ENCODE measurements around the gene SMIM5. TPM values are rescaled to one million over a fixed set of nuclear protein-coding genes. Genes with fewer than 3 reads are reported as not detected.
A peak's percentile ranks its signal among the peaks of the same experiment; 100 is the strongest.

Gene SMIM5
- total and polyA plus RNA-seq, 3 experiments from 2014 or later = 0.13 to 0.20 TPM; not detected in 1

GRCh38 chr17:75595920-75596313, 37.3 kb upstream of the SMIM5 start:
- no peaks in the 10 kb centered on the region for H3K36me3 Mint-ChIP-seq
- no peak overlapping the region for H3K4me3 ChIP-seq (ENCODE audit: low read length)
- no peak overlapping the region for H3K4me3 Mint-ChIP-seq
- H3K4me1 ChIP-seq (ENCODE audit: insufficient read depth, low read length) = no peaks in the 10 kb centered on the region
- no peak for DNase-seq
- no peak overlapping the region for H3K27ac Mint-ChIP-seq
- H3K27me3 Mint-ChIP-seq = no peaks in the 10 kb centered on the region
- peaks cover 0 to 3% (median 2%) of the 10 kb centered on the region in 3 donors for H3K4me1 Mint-ChIP-seq
- H3K9me3 Mint-ChIP-seq = no peaks in the 10 kb centered on the region
- H3K36me3 ChIP-seq (ENCODE audit: insufficient read depth, low read length) = no peaks in the 10 kb centered on the region
- H3K9me3 ChIP-seq (ENCODE audit: low read length) = no peaks in the 10 kb centered on the region
- CTCF ChIA-PET = interaction anchor here (3.4 kb wide), 1 partner anchor 37 kb away, joined by 7 read pairs; the partner anchor contains the start of gene SMIM5
- H3K27ac ChIP-seq (ENCODE audit: low read depth, low read length) = no peak overlapping the region
- POLR2A ChIA-PET = no interaction called here
- H3K27me3 ChIP-seq (ENCODE audit: insufficient read depth, low read length, poor library complexity, severe bottlenecking) = no peaks in the 10 kb centered on the region

GRCh38 chr17:75596320-75597087, 36.7 kb upstream of the SMIM5 start:
- Histone ChIP-seq H3K9me3 (ENCODE audit: low read length) (no peaks in the 10 kb centered on the region), H3K27me3 (ENCODE audit: insufficient read depth, low read length, poor library complexity, severe bottlenecking) (no peaks in the 10 kb centered on the region), H3K4me1 (ENCODE audit: insufficient read depth, low read length) (no peaks in the 10 kb centered on the region), H3K4me3 (ENCODE audit: low read length) (no peak overlapping the region), H3K27ac (ENCODE audit: low read depth, low read length) (no peak overlapping the region), H3K36me3 (ENCODE audit: insufficient read depth, low read length) (no peaks in the 10 kb centered on the region)
- Mint-ChIP-seq H3K4me1 (no peaks in the 10 kb centered on the region), H3K36me3 (no peaks in the 10 kb centered on the region), H3K4me3 (no peak overlapping the region), H3K9me3 (no peaks in the 10 kb centered on the region), H3K27ac (no peak overlapping the region), H3K27me3 (no peaks in the 10 kb centered on the region)
- ChIA-PET POLR2A (no interaction called here), CTCF (no interaction called here)
- DNase-seq = no peak

GRCh38 chr17:75601057-75601987, 31.9 kb upstream of the SMIM5 start:
- POLR2A ChIA-PET = no interaction called here
- CTCF ChIA-PET = interaction anchor here (1.0 to 1.8 kb wide), 5 partner anchors 29 to 85 kb away, joined by 3 to 5 read pairs (median 3); partner anchors contain the start of gene TSEN54

GRCh38 chr17:75602644-75603043, 30.6 kb upstream of the SMIM5 start:
- H3K4me3 Mint-ChIP-seq = no peak overlapping the region
- Histone ChIP-seq H3K4me1 (ENCODE audit: insufficient read depth, low read length) (no peaks in the 10 kb centered on the region), H3K27ac (ENCODE audit: low read depth, low read length) (no peak overlapping the region), H3K9me3 (ENCODE audit: low read length) (no peaks in the 10 kb centered on the region), H3K36me3 (ENCODE audit: insufficient read depth, low read length) (no peaks in the 10 kb centered on the region), H3K27me3 (ENCODE audit: insufficient read depth, low read length, poor library complexity, severe bottlenecking) (no peaks in the 10 kb centered on the region), H3K4me3 (ENCODE audit: low read length) (no peak overlapping the region)
- H3K36me3 Mint-ChIP-seq = no peaks in the 10 kb centered on the region
- no peaks in the 10 kb centered on the region for H3K9me3 Mint-ChIP-seq
- ChIA-PET POLR2A (no interaction called here), CTCF (interaction anchor here (1.2 to 1.7 kb wide), 3 partner anchors 30 to 147 kb away, joined by 3 read pairs; no protein-coding TSS in a partner anchor)
- peaks cover 0 to 2% of the 10 kb centered on the region in 2 donors for H3K27me3 Mint-ChIP-seq
- H3K27ac Mint-ChIP-seq = peak overlapping the region in 1 of 8 donors; percentile 54
- no peaks in the 10 kb centered on the region for H3K4me1 Mint-ChIP-seq
- DNase-seq = no peak

More at GRCh38 chr17:75601057-75601987, 31.9 kb upstream of the SMIM5 start:
- Histone ChIP-seq H3K4me1 (ENCODE audit: insufficient read depth, low read length) (no peaks in the 10 kb centered on the region), H3K9me3 (ENCODE audit: low read length) (no peaks in the 10 kb centered on the region), H3K27me3 (ENCODE audit: insufficient read depth, low read length, poor library complexity, severe bottlenecking) (no peaks in the 10 kb centered on the region), H3K4me3 (ENCODE audit: low read length) (no peak overlapping the region), H3K36me3 (ENCODE audit: insufficient read depth, low read length) (no peaks in the 10 kb centered on the region), H3K27ac (ENCODE audit: low read depth, low read length) (no peak overlapping the region)
- peaks cover 0 to 2% of the 10 kb centered on the region in 2 donors for H3K27me3 Mint-ChIP-seq
- H3K4me1 Mint-ChIP-seq = no peaks in the 10 kb centered on the region
- H3K27ac Mint-ChIP-seq = peak overlapping the region in 1 of 8 donors; percentile 60
- H3K36me3 Mint-ChIP-seq = no peaks in the 10 kb centered on the region
- H3K9me3 Mint-ChIP-seq = no peaks in the 10 kb centered on the region
- peak; percentile 35 to 71 (median 49) for DNase-seq
- no peak overlapping the region for H3K4me3 Mint-ChIP-seq

- H3K4me3 Mint-ChIP-seq = no peak overlapping the region
These were observed 30.1 kb upstream of the SMIM5 start for GRCh38 chr17:75603123-75603522.

GRCh38 chr17:75604034-75604695, 29.1 kb upstream of the SMIM5 start:
- Mint-ChIP-seq H3K36me3 (no peaks in the 10 kb centered on the region), H3K4me3 (no peak overlapping the region), H3K27me3 (peaks cover 0 to 2% of the 10 kb centered on the region in 2 donors), H3K27ac (peak overlapping the region in 3 of 8 donors; percentile 47 to 76 (median 64)), H3K4me1 (no peaks in the 10 kb centered on the region), H3K9me3 (no peaks in the 10 kb centered on the region)
- ChIA-PET POLR2A (no interaction called here), CTCF (interaction anchor here (1.2 kb wide), 1 partner anchor 144 kb away, joined by 3 read pairs; no protein-coding TSS in a partner anchor)
- no peak overlapping the region for H3K4me3 ChIP-seq (ENCODE audit: low read length)
- DNase-seq = peak in 1 of 5 donors; percentile 33
- no peaks in the 10 kb centered on the region for H3K27me3 ChIP-seq (ENCODE audit: insufficient read depth, low read length, poor library complexity, severe bottlenecking)
- no peaks in the 10 kb centered on the region for H3K4me1 ChIP-seq (ENCODE audit: insufficient read depth, low read length)
- no peaks in the 10 kb centered on the region for H3K36me3 ChIP-seq (ENCODE audit: insufficient read depth, low read length)
- H3K27ac ChIP-seq (ENCODE audit: low read depth, low read length) = no peak overlapping the region
- H3K9me3 ChIP-seq (ENCODE audit: low read length) = no peaks in the 10 kb centered on the region

More at GRCh38 chr17:75603123-75603522, 30.1 kb upstream of the SMIM5 start:
- Mint-ChIP-seq H3K9me3 (no peaks in the 10 kb centered on the region), H3K27ac (peak overlapping the region in 1 of 8 donors; percentile 40), H3K36me3 (no peaks in the 10 kb centered on the region), H3K4me1 (no peaks in the 10 kb centered on the region), H3K27me3 (peaks cover 0 to 2% of the 10 kb centered on the region in 2 donors)
- DNase-seq = no peak
- Histone ChIP-seq H3K27me3 (ENCODE audit: insufficient read depth, low read length, poor library complexity, severe bottlenecking) (no peaks in the 10 kb centered on the region), H3K36me3 (ENCODE audit: insufficient read depth, low read length) (no peaks in the 10 kb centered on the region), H3K27ac (ENCODE audit: low read depth, low read length) (no peak overlapping the region), H3K9me3 (ENCODE audit: low read length) (no peaks in the 10 kb centered on the region), H3K4me3 (ENCODE audit: low read length) (no peak overlapping the region), H3K4me1 (ENCODE audit: insufficient read depth, low read length) (no peaks in the 10 kb centered on the region)
- ChIA-PET POLR2A (no interaction called here), CTCF (interaction anchor here (1.2 to 1.5 kb wide), 2 partner anchors 145 to 147 kb away, joined by 3 read pairs; no protein-coding TSS in a partner anchor)

GRCh38 chr17:75605790-75606189, 27.4 kb upstream of the SMIM5 start:
- Histone ChIP-seq H3K9me3 (ENCODE audit: low read length) (no peaks in the 10 kb centered on the region), H3K36me3 (ENCODE audit: insufficient read depth, low read length) (no peaks in the 10 kb centered on the region), H3K27me3 (ENCODE audit: insufficient read depth, low read length, poor library complexity, severe bottlenecking) (no peaks in the 10 kb centered on the region), H3K27ac (ENCODE audit: low read depth, low read length) (no peak overlapping the region), H3K4me1 (ENCODE audit: insufficient read depth, low read length) (no peaks in the 10 kb centered on the region), H3K4me3 (ENCODE audit: low read length) (no peak overlapping the region)
- H3K27ac Mint-ChIP-seq = no peak overlapping the region
- no peaks in the 10 kb centered on the region for H3K36me3 Mint-ChIP-seq
- H3K27me3 Mint-ChIP-seq = peaks cover 0 to 2% of the 10 kb centered on the region in 2 donors
- H3K4me3 Mint-ChIP-seq = no peak overlapping the region
- no peaks in the 10 kb centered on the region for H3K9me3 Mint-ChIP-seq
- CTCF ChIA-PET = no interaction called here
- POLR2A ChIA-PET = no interaction called here
- no peak for DNase-seq
- no peaks in the 10 kb centered on the region for H3K4me1 Mint-ChIP-seq

Measured in CD8-positive, alpha-beta memory T cell (primary cell).